NOMO-1 treated with DMSO at 0.1 percent for 48 hours (cell line): Measurements from ENCODE around the gene NR2C2.

Source experiments
- DNase-seq: peaks from one replicate; lab custom pipeline; 2025; ENCODE audit not compliant: unreplicated experiment; lab: John Stamatoyannopoulos, UW

The NR2C2 gene

DNA sequence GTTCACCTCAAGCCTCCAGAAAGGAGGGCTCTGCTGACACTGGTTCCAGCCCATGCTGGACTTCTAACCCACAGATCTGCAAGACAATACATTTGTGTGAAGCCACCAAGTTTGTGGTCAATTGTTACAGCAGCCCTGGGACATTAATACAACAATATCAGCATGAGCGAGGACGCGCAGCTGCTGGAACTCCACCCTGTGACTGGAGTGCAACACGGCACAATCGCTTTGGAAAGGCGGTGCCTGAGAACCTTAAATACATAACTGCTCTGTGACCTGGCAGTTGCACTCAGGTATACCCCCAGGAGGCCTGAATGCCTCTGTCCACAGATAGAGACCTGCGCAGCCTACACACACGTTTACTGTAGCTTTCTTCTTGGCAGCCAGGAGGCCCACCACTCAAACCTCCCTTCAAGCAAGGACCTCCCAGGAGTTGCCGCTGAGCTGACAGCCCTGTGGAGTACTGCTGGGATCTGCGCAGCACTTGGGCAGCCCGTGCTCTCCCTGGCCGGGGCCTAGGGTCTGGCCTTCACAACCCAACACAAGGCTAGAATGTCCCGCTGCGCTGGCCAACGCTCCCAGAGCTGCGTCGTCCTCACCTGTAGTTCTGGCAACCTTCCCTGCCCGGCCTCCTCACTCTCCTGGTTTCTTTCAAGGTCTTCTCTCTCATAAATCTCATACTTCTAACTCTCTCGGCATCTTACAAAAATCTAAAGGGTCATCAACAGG lies 109.5 kb downstream of the NR2C2 start:
- DNase-seq, result no peak

- no peak for DNase-seq
These were observed 112.6 kb downstream of the NR2C2 start for GRCh38 chr3:15060029-15060428.

- no peak for DNase-seq
These were observed 115.9 kb downstream of the NR2C2 start for GRCh38 chr3:15063238-15063637.

GRCh38 chr3:15063656-15064286 lies 116.4 kb downstream of the NR2C2 start:
- no peak for DNase-seq

DNA sequence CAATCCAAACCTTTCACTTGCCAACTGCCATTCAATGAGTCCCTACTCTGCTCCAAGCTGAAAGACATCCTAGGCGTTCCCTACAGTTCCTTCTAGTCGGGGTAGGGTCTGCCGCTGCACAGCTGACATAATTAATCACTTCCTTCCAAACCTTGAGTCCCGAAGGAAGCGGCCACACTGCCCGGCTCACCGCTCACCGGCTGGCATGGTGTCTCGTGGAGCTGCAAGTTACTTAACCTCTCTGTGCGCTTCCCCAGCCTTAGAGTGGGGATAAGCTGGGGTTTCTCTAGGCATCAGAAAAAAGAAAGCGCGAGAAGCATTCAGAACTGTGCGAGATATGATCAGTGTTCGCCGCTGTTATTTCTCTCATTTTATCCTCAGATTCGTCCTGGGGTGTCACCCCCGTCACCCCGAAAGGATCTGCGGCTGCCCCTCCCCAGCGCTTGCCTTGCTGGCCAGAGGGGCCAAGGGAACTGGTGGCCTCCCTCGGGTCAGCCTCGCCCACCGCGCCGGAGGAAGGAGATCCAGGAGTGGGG lies 117.0 kb downstream of the NR2C2 start:
- DNase-seq, result no peak

DNA sequence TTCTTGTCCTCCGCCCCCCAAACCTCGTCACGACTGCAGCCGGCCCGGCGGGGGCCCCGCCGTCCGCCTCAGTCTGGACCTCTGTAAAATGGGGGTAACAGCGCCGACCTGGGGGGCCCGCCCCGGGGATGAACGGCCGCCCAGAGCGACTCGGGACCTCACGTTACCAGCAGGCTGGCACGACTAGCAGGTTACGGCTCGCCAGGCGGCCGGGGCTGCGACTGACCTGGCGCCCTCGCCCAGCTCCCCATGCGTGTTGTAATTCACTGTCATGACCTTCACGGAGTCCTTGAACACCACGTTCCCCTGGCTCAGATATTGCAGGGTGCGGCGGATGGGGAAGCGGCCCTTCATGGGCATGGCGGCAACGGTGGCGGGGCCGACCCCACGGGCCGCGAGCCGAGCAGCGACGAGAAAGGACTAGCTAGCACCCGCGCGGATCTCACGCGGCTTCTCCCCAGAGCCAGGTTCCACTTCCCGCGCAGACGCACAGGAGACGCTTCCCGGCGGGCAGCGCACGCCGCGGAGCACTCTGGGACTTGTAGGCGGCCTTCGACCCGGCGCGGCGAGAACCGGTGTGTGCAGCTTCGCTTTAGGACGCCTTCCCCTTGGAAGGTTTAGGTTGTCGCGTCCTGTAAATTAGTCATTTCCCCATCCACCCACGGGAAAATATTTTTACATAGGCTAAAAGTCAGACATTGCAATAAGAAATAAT lies 117.6 kb downstream of the NR2C2 start, which contains the start of gene MRPS25:
MRPS25 (minus strand) TSS at position 481 of the 715 bp plus-strand sequence; CDS start at position 360, 121 bp downstream.
- peak; percentile 88 for DNase-seq

GRCh38 chr3:15065550-15066007 lies 118.2 kb downstream of the NR2C2 start:
- no peak for DNase-seq

GRCh38 chr3:15066467-15066866 lies 119.1 kb downstream of the NR2C2 start:
- DNase-seq, result no peak

GRCh38 chr3:15069441-15069840 lies 122.1 kb downstream of the NR2C2 start:
- DNase-seq, result no peak

GRCh38 chr3:15071699-15072098 lies 124.3 kb downstream of the NR2C2 start:
- peak; percentile 75 for DNase-seq

- DNase-seq, result no peak
These were observed 127.1 kb downstream of the NR2C2 start for GRCh38 chr3:15074500-15074899.

DNA sequence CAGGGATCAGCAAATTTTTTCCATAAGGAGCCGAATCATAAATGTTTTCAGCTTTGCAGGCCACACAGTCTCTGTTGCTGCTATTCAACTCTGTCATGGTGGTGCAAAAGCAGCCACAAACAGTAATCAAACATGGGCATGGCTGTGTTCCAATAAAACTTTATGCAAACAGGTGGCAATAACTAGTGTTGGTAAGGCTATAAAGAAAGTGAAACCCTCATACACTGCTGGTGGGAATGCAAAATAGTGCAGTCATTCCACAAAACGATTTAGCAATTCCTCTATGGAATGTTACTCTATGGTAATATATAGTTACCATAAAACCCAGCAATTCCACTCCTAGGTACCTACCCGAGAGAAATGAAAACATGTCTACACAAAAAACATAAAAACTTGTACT lies 131.7 kb downstream of the NR2C2 start:
- DNase-seq, result no peak

- DNase-seq, result peak; percentile 53
These were observed 134.7 kb downstream of the NR2C2 start for GRCh38 chr3:15081960-15082664.

GRCh38 chr3:15083252-15083651 lies 135.9 kb downstream of the NR2C2 start:
- no peak for DNase-seq

GRCh38 chr3:15086263-15086662 lies 138.9 kb downstream of the NR2C2 start:
- no peak for DNase-seq

DNA sequence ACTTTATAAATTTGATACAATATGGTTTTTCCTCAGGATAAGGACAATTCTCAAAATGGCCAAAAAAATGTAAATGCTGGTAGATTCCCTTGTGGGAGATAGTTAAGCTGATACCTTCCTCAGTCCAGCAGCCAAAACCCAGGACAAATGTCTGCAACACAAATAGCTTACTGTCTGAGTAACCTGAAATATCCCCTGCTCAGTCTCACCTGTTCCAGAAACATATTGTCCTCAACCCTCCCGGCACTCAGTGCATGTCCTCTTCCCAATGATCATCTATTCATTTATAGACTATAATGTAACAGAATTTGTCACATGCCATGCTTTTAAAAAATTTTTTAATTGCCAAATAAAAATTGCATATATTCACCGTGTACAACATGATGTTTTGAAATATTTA lies 139.3 kb downstream of the NR2C2 start:
- no peak for DNase-seq

DNA sequence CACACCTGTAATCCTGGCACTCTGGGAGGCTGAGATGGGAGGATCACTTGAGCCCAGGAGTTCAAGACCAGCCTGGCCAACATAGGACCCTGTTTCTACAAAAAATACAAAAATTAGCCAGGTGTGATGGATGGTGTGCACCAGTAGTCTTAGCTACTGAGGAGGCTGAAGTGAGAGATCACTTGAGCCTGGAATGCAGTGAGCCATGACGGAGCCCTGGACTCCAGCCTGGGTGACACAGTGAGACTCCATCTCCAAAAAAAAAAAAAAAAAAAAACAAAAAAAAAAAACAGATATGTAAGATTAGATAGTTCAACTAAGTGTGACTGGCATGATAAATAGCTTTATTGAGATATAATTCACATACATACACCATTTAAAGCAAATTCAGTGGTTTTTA lies 141.8 kb downstream of the NR2C2 start:
- DNase-seq, result no peak

- no peak for DNase-seq
These were observed 144.2 kb downstream of the NR2C2 start for GRCh38 chr3:15091575-15091974.

GRCh38 chr3:15092686-15093085 lies 145.3 kb downstream of the NR2C2 start:
- DNase-seq, result no peak

DNA sequence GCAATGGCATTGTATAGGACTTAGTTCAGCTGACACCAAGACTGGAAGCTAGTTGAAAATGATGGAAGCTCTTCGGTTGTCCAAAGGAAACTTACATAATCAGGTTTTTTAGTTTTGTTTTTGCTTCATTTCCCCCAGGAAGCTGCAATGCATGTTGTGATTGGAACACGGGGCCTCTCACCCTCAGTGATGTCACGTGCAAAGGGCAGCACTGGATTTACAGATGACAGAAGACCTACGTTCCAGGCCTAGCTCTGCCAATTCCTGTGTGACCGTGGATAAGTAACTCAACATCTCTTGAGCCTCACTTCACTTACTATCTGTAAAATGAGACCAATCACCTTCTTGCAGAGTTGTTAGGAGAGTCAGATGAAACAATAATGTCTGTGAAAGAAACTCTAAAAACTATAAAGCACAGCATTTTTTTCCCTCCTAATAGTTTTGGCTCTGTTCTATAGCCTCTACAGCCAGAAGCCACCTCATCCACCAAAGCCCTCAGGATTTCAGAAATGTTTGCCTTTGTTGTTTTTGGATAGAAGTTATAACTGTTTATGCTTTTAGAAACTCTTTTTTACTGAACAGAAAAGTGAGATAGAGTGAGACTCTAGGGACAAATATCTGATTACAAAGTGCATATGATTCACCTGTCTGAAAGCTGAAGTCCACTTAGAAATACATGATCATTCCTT lies 146.9 kb downstream of the NR2C2 start:
- DNase-seq, result no peak
